Measurements from ENCODE around the gene DEPDC4.
"Not testable (repeated sequence)": the region's sequence is repeated elsewhere in the genome, so short reads cannot be mapped to it uniquely, and the experiment has no call there.

DEPDC4 gene

DNA sequence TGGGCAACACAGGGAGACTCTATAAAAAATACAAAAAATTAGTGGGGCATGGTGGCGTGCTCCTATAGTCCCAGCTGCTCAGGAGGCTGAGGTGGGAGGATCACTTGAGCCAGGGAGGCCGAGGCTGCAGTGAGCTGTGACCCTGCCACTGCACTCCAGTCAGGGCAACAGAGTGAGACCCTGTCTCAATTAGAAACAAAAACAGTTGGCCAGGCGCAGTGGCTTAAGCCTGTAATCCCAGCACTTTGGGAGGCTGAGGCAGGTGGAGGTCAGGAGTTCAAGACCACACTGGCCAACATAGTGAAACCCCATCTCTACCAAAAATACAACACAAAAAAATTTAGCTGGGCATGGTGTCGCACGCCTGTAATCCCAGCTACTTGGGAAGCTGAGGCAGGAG lies 1.8 kb downstream of the DEPDC4 start:
- H3K4me3 ChIP-seq (ENCODE audit: low read depth, low read length): not testable (repeated sequence)

DNA sequence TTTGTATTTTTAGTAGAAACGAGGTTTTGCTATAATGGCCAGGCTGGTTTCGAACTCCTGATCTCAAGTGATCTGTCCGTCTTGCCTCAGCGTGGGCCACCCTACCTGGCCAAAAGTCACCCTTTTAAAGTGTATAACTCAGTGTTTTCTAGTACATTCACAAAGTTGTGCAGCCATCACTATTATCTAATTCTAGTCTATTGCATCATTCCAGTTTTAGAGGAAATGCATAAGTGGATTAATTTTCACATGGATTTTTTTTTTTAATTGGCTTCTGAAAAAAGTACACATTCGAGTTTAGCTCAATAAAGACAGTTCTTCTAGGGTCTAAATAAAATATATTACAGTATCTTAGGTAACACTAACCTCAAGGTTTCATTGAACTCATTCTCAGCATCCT lies 3.7 kb downstream of the DEPDC4 start:
- no peak overlapping the region for H3K4me3 ChIP-seq (ENCODE audit: low read depth, low read length)

DNA sequence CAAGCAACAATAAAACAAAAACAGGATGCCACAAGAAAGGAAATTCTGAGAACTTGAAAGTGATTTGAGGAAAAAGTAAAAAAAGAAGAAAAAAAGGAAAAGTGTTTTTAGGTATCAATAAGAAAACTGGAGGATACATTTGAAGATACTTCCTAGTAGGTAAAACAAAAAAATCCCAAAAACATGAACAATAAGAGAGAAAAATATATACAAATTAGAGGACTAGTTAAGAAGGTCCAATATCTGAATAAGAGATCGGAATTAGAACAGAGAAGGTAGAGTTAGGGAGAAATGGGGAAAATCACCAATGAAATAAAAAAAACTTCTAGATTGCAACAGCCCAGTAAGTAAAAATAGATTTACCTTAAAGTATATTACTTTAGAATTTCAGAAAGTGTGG lies 8.8 kb downstream of the DEPDC4 start:
- H3K4me3 ChIP-seq (ENCODE audit: low read depth, low read length): no peak overlapping the region

DNA sequence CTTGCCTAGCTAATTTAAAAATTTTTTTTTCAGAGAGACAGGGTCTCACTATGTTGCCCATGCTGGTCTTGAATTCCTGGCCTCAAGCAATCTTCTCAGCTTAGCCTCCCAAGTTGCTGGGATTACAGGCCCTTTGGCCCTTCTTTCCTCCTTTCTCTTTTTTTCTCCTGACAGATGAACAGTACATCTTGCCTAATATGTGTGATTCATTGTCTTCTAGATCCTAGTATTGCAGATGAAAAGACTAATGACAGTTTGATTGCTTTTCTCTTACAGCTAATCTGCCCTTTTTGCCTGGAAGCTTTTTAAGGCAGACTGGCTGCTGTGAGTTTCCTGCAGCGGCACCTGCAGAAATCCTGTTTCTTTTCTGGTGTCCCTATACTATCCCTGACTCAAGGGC lies 12.0 kb downstream of the DEPDC4 start:
- no peak overlapping the region for H3K4me3 ChIP-seq (ENCODE audit: low read depth, low read length)

DNA sequence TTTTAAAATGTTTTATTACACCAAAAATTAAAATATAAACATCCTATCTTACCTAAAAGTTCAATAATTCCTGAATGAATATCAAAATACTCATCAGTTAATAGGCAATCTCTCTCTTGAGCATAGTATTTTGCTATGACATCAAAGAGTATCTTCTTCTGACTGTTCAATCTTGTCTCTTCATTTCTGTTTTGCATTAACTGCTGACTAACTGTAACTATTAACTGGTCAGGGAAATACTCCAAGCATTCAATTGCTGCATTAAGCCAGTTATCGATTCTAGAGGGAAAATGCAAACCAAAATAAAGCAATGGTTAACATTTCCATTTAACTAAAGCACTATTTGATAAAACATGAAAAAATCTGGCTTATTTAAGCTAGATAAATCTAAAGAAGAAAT lies 13.4 kb downstream of the DEPDC4 start:
- no peak overlapping the region for H3K4me3 ChIP-seq (ENCODE audit: low read depth, low read length)

DNA sequence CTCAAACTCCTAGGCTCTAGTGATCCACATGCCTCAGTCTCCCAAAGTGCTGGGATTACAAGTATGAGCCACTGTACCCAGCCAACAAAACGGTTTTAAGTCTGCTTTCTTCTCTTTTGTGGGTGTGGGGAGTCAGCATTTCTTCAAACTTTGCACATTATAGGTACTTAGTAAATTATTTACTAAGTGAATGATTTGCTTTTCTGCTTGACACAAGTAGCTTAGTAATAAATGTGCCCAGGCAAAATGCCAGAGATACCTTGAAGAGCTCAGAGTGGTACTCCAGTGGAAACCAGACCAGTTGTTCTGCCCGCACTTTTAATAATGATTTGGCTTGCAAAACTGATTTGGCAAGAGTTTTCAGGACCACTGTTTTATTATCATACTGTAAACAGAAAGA lies 15.0 kb downstream of the DEPDC4 start:
- H3K4me3 ChIP-seq (ENCODE audit: low read depth, low read length): no peak overlapping the region

DNA sequence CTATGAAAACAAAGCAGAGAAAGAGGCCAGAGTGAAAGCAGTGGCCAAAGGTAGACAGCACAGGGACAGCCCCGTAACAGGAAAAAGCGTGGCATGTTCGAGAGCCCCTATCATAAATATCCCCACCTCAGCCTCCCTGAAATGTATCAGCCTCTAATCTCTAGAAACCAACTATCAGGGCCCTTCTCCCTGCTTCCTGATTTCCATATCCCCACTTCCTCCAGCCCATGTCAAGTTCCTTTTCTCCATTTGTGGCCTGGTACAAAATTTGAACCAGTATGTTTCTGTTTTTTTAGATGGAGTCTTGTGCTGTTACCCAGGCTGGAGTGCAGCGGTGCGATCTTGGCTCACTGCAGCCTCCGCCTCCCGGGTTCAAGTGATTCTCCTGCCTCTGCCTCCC lies 16.9 kb downstream of the DEPDC4 start:
- no peak overlapping the region for H3K4me3 ChIP-seq (ENCODE audit: low read depth, low read length)

DNA sequence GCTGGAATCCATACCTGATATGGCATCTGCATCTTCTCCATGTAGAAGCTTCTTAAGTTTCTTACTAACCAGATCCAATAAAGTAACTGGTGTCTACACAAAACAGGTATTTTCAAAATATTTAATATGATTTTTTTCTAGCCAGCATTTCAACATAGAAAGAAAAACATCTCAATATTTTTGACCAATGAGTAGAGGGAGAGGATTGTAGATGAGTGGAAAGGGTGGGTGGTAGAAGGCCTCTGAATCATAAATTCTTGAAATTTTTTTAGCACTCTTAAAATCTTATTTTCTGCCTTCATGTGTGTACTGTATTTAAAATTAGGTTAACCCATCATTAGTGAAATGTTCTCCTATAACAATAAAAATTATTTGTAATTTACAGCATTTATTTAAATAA lies 18.0 kb downstream of the DEPDC4 start:
- no peak overlapping the region for H3K4me3 ChIP-seq (ENCODE audit: low read depth, low read length)

DNA sequence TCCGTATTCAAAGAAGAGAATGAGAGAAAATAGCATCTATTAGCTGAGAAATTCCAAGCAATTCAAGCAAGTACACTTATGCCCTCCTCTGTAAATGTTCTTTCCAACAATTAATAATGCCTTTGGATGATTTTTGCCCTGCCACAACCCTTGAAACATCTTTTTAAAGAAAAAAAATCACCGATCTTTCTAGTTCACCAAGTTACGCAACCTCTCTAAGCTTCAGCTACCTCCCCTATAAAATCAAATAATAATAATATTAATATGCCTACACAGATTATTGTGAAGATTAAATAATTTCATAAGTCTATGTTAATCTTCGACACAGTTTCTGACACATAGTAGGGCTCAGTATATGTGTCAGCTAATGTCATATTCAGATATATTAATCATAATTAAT lies 19.1 kb downstream of the DEPDC4 start:
- no peak overlapping the region for H3K4me3 ChIP-seq (ENCODE audit: low read depth, low read length)

DNA sequence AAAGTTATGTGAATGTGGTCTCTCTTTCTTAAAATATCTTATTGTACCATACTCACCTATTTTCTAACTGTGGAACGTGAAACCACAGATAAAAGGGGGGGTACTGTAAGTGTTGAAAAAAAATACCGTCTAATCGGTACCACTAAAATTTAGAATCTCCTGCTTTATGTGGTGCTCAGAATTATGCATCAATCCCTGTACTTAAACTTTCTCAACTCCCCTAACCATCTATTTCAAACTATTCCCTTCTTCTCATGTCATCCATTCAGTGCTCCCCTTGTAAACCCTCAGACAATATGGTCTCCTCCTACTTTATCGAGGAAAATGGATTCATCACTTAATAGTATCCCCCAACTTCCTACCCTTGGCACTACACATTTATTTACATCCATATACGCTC lies 23.7 kb downstream of the DEPDC4 start:
- H3K4me3 ChIP-seq (ENCODE audit: low read depth, low read length): no peak overlapping the region

DNA sequence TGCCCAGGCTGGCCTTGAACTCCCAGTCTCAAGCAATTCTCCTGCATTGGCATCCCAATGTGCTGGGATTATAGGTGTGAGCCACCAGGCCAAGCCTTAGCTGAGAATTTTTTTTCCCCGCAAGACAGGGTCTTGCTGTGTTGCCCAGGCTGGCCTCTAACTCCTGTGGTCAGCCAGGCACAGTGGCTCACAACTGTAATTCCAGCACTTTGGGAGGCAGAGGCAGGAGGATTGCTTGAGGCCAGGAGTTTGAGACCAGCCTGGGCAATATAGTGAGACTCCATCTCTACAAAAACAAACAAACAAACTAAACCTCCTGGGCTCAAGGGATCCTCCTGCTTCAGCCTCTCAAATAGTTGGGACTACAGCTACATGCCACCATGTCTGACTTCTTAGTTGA lies 27.3 kb downstream of the DEPDC4 start:
- no peak overlapping the region for H3K4me3 ChIP-seq (ENCODE audit: low read depth, low read length)

DNA sequence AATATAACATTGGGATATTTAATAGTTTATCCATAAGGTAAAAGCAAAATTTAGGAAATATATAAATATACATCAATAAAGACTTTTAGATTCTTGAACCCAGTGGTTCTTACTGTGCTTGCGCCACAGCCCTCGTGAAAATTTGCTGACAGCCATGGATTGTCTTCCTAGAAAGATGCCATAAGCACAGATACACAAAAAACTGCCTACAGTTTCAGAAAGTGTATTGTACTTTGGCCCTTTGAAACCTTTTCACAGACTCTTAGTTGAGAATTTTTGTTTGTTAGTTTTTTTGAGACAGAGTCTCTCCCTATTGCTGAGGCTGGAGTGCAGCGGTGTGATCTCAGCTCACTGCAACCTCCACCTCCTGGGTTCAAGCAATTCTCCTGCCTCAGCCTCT lies 28.1 kb downstream of the DEPDC4 start:
- no peak overlapping the region for H3K4me3 ChIP-seq (ENCODE audit: low read depth, low read length)

DNA sequence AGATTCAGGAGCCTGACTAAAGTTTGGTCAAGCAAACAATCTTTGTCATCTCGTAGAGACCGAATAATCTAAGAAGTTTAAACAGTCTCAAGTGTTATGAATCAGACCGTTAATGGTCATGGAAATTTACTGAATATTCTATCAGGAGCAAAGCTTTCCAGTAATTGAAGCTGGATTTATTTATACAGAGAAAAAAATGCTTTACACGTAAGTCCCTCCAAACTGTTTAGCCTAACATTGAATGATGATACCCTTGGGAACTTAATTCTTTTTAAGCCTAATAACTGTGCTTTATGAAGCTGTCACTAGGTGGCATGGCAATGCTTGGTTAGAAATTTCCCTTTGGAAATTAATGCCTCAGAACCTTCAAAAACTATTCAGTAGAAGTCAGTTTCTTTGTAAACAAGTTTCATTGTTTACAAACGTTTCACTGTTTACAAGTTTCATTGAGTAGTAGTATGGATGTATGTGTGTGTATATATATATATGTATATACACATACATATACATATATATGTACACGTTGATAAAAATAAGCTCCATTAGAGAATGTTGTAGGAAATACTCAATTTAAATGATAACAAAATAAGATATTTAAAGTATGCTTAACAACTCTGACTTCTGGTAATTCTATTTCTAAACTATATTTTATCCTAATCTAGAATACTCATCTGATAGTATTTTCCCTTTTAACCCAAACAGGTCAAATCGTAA lies 32.1 kb downstream of the DEPDC4 start:
- no peak overlapping the region for H3K4me3 ChIP-seq (ENCODE audit: low read depth, low read length)

DNA sequence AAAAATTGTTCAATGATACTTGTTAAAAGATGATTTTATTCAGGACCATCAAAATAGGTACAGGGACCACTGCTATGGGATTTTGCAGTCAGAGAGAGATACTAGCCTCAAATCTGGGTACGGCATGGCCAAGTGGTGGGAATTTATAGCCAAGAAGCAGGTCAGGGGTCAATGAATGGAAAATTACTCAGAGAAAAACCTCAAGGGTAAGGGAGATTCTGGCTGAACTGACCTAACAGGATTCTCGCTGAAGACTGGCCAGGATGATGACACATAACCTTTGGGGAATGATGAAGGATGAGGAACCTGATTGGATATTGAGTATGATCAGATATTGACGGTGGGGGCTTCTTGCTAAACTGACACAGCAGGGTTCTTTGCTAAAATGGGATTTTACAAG lies 32.7 kb downstream of the DEPDC4 start:
- no peak overlapping the region for H3K4me3 ChIP-seq (ENCODE audit: low read depth, low read length)

DNA sequence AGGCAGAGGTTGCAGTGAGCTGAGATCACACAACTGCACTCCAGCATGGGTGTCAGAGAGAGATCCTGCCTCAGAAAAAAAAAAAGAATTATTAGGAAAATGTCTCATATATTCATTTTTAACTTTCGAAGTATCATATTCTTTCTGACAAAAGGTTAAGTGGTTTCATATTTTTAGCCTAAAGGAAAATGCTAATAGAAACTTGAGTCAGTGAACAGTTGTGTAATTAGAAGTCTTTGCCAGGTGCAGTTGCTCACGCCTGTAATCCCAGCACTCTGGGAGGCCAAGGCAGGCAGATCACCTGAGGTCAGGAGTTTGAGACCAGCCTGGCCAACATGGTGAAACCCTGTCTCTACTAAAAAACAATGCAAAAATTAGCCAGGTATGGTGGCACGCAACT lies 35.0 kb downstream of the DEPDC4 start:
- H3K4me3 ChIP-seq (ENCODE audit: low read depth, low read length): not testable (repeated sequence)

DNA sequence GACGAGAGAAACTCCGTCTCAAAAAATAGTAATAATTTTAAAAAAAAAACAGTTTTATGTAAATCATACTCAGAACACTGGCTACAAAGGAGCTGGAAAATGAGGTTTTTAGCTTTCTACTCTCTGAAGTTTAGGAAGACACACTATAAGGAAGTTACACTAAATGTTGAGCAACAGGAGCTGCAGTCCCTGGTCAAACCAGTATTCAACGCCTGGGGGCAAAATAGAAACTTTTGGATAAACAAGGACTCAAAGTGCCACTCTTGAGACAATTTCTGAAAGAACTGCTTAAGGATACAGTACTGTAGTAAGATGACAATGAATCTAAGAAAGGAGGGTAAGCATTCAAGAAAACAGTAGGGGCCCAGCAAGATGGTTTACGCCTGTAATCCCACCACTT lies 37.0 kb downstream of the DEPDC4 start:
- no peak overlapping the region for H3K4me3 ChIP-seq (ENCODE audit: low read depth, low read length)

DNA sequence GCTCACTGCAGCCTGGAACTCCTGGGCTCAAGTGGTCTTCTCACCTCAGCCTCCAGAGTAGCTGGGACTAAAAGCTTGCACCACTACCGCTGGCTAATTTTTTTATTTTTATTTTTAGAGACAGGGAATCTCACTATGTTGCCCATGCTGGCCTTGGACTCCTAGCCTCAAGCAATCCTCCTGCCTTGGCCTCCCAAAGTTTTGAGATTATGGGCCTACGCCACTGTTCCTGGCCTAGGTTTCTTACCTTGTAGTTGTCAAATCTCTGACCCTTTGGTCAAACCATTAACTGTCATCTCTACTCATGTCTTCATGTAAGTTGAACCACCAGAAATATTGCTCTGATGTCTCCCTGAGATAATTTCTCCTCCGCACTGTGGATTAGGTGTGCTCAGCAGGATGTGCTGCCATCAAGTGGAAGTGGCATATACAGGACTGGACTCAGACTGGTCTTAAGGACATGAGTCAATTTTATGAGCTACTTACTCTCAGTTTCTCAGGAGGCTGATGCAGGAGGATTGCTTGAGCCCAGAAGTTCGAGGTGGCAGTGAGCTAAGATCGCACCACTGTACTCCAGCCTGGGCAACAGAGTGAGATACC lies 37.7 kb downstream of the DEPDC4 start:
- no peak overlapping the region for H3K4me3 ChIP-seq (ENCODE audit: low read depth, low read length)

DNA sequence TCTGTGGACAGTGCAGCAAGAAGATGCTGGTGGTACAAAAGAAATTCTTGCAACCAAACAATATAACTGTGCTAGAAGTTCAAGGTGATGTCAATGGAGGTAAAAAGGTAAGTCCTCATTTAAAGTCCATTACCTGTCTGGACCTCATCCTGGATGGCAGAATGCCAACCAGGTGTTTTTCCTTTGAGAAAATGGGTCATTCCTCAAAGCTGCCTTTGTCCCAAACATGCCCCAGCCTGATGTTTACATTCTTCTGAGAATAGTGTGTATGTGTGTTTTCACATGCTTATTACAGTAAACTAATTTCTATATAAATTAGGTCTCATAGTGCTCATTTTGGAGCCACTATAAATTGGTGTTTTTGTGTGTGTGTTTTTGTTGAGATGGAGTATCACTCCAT lies 41.4 kb downstream of the DEPDC4 start:
- no peak overlapping the region for H3K4me3 ChIP-seq (ENCODE audit: low read depth, low read length)

DNA sequence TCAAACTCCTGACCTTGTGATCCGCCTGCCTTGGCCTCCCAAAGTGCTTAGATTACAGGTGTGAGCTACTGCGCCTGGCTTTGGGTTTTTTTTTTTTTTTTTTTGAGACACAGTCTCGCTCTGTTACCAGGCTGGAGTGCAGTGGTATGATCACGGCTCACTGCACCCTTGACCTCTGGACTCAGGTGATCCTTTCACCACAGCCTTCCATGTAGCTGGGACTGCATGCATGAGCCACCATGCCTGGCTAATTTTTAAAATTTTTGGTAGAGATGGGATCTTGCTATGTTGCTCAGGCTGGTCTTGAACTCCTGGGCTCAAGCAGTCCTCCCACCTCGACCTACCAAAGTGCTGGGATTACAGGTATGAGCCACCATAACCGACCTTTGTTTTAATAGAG lies 44.7 kb downstream of the DEPDC4 start:
- H3K4me3 ChIP-seq (ENCODE audit: low read depth, low read length): not testable (repeated sequence)

DNA sequence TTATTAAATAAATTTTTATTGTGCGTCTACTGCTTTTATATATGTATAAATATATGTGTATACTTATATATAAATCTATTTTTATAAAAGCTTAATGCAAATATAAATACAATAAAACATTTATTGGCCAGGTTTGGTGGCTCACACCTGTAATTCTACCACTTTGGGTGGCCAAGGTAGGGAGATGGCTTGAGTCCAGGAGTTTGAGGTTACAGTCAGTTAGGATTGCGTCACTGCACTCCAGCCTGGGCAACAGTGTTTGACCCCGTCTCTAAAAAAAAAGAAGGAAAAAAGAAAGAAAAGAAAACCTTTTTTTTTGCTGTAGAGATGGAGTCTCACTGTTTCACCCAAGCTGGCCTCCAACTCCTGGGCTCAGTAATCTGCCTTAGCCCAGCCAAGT lies 45.4 kb downstream of the DEPDC4 start:
- H3K4me3 ChIP-seq (ENCODE audit: low read depth, low read length): no peak overlapping the region

DNA sequence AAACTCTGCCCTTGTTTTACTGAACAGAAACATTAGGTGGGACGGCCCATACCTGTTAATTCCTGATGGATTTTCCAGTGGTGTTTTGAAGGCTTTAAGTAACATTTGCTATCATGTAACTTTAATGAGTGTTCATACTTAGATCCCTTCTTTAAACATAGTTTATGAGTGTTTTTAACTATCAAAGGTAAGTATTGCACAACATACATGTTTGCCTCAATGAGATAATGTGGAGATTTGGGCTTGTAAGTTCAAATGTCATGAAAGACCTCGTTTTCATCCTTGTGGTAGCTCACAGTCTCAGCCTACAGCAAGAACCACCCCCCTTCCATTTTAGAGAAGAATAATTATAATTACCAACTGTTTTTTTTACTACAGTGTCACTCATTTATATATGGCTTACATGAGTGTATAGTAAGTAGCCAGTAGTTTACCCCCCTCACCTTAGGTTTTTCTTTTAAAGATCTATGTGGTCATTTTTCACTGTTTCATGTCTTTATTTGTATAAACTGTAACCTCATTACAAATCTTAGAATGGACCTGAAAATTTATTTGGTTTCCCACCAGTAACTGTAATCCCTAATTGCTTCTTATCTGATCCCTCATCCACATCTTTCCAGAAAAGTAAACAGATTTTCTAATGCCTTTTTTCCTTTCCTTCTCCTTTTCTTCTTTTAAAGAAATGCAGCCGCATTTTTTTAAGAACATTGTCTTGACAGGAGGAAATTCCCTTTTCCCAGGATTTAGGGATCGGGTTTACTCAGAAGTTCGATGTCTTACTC lies 47.4 kb downstream of the DEPDC4 start:
- no peak overlapping the region for H3K4me3 ChIP-seq (ENCODE audit: low read depth, low read length)

DNA sequence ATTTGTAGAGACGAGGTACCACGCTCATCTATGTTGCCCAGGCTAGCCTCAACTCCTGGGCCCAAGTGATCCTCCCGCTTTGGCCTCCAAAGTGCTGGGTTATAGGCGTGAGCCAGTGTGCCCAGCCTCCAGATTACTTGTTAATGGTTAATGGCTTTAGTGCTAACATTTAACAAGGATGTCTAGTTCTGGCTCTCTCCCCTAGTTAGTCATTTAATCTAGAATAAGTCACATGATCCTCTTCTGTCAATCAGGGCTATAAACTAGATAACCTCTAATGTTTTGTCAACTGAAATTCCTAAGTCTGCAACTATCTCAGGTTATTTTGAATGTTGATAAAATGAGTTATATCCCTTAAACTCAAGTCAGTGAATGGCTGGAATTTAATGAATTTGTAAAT lies 50.5 kb downstream of the DEPDC4 start:
- H3K4me3 ChIP-seq (ENCODE audit: low read depth, low read length): no peak overlapping the region

Measured in iPS-11a (cell line).